C4-2B (cell line): ENCODE results near the gene CENPC.
"Not testable (repeated sequence)": the region's sequence is repeated elsewhere in the genome, so short reads cannot be mapped to it uniquely, and the experiment has no call there.

Experiments
- ZFX ChIP-seq: fragments of 450-650 bp; IDR thresholded peaks from 2 replicates; pipeline ENCODE4 v1.6.1; 2017
- TF ChIP-seq, protein P1 (sequence below): fragments of 450-650 bp; conservative IDR thresholded peaks from 2 replicates; pipeline ENCODE4 v1.5.1; 2017; ENCODE audit warnings: mild to moderate bottlenecking

DNA sequence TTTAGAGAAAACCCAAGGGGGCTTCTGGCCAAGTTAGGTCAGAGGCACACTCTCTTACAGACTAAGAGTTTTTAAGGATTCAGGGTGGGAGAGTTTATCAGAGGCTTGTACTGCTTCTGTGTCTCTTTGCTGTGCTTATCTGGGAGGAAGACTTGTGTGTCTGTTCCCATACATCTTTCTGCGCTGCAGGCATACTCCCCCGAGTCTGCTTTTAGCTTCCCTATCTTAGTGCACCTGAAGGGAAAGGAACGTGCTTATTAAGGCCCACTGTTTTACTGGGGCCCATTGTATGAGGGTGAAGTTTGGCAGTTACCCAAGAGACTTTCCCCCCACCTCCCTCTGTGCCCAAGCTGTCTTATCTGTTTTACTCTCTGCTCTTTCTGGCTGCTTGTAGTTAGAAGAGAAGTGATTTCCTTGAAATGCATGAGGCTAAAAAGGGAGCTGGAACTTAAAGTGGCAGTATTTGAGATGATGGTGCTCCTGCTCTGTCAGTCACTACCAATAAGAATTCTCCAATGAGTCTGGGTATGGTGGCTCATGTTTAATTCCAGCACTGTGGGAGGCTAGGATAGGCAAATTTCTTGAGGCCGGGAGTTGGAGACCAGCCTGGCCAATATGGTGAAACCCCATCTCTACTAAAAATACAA is 7.0 kb upstream of the CENPC start:
- not testable (repeated sequence) for TF ChIP-seq ZFX
- TF ChIP-seq, protein P1, sequence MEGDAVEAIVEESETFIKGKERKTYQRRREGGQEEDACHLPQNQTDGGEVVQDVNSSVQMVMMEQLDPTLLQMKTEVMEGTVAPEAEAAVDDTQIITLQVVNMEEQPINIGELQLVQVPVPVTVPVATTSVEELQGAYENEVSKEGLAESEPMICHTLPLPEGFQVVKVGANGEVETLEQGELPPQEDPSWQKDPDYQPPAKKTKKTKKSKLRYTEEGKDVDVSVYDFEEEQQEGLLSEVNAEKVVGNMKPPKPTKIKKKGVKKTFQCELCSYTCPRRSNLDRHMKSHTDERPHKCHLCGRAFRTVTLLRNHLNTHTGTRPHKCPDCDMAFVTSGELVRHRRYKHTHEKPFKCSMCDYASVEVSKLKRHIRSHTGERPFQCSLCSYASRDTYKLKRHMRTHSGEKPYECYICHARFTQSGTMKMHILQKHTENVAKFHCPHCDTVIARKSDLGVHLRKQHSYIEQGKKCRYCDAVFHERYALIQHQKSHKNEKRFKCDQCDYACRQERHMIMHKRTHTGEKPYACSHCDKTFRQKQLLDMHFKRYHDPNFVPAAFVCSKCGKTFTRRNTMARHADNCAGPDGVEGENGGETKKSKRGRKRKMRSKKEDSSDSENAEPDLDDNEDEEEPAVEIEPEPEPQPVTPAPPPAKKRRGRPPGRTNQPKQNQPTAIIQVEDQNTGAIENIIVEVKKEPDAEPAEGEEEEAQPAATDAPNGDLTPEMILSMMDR: not testable (repeated sequence)
